IMR-90 (cell line): ENCODE measurements around the gene DDHD1. TPM values are rescaled to one million over a fixed set of nuclear protein-coding genes. Genes with fewer than 3 reads are reported as not detected.
A peak's percentile ranks its signal among the peaks of the same experiment; 100 is the strongest.

Experiments used
- ATAC-seq: fragments of 200-7000 bp; cut with Tn5 transposase; 2 replicates; pipeline ENCODE4 v1.9.1; 2020; ENCODE audit warnings: low read depth, mild to moderate bottlenecking, moderate library complexity
- BruUV-seq: library from RNA; stranded (reverse); fragments of 400-500 nt; replicated peaks from 2 replicates; lab custom pipeline; 2021; lab: Mats Ljungman, UMichigan
- CTCF ChIA-PET: fragments of 300-600 bp; formaldehyde crosslinking; extraction: SDS; loops from one replicate; lab custom pipeline; 2021; ENCODE audit warnings: antibody characterized with exemption; lab: Yijun Ruan, JAX
- POLR2A ChIA-PET: fragments of 300-600 bp; sonication (Branson Sonifier 250); formaldehyde crosslinking; loops from one replicate; lab custom pipeline; 2022; ENCODE audit warnings: antibody characterized with exemption; ENCODE audit not compliant: unreplicated experiment; lab: Charles Lee
- DNase-seq: peaks from one replicate; pipeline ENCODE4 v3.0.0; 2013
- H2AFZ ChIP-seq: replicated peaks from 2 replicates; pipeline ENCODE3; 2013; ENCODE audit warnings: low read length, mild to moderate bottlenecking; ENCODE audit not compliant: poor library complexity
- H2AK5ac ChIP-seq: 2 replicates; pipeline ENCODE4 v1.6.1; 2013; ENCODE audit warnings: low read depth, low read length, inconsistent platforms
- H2AK9ac ChIP-seq: replicated peaks from 2 replicates; pipeline ENCODE3; 2013; ENCODE audit warnings: mild to moderate bottlenecking, low read depth, low read length, moderate library complexity; ENCODE audit not compliant: poor library complexity
- H2BK120ac ChIP-seq: 2 replicates; pipeline ENCODE4 v1.6.1; 2013; ENCODE audit warnings: low read depth, low read length, inconsistent platforms
- H2BK15ac ChIP-seq: 3 replicates; pipeline ENCODE4 v1.6.1; 2013; ENCODE audit warnings: low read depth, low read length, inconsistent platforms
- H2BK20ac ChIP-seq: 2 replicates; pipeline ENCODE4 v1.6.1; 2013; ENCODE audit warnings: low read depth, mild to moderate bottlenecking, inconsistent platforms, low read length, moderate library complexity
- H2BK5ac ChIP-seq: 2 replicates; pipeline ENCODE4 v1.6.1; 2013; ENCODE audit warnings: mild to moderate bottlenecking, low read depth, low read length, inconsistent platforms; ENCODE audit not compliant: poor library complexity, severe bottlenecking
- H3K14ac ChIP-seq: replicated peaks from 2 replicates; pipeline ENCODE4 v1.6.1; 2013; ENCODE audit warnings: low read depth, low read length, inconsistent platforms
- H3K18ac ChIP-seq: 2 replicates; pipeline ENCODE4 v1.6.1; 2013; ENCODE audit warnings: low read depth, low read length, control low read depth
- H3K23ac ChIP-seq: 2 replicates; pipeline ENCODE4 v1.6.1; 2013; ENCODE audit warnings: low read depth, low read length, inconsistent platforms
- H3K27ac ChIP-seq: 2 replicates; pipeline ENCODE4 v1.5.1; 2013; ENCODE audit warnings: mild to moderate bottlenecking, control low read depth, low read length; ENCODE audit not compliant: insufficient read depth
- H3K27me3 ChIP-seq: 2 replicates; pipeline ENCODE4 v1.6.1; 2013; ENCODE audit warnings: low read length; ENCODE audit not compliant: control insufficient read depth, insufficient read depth
- H3K36me3 ChIP-seq: 2 replicates; pipeline ENCODE4 v1.6.1; 2013; ENCODE audit warnings: low read length, mixed read lengths; ENCODE audit not compliant: control insufficient read depth, insufficient read depth
- H3K4ac ChIP-seq: 2 replicates; pipeline ENCODE4 v1.6.1; 2013; ENCODE audit warnings: low read depth, low read length, inconsistent platforms
- H3K4me1 ChIP-seq: 2 replicates; pipeline ENCODE4 v1.6.1; 2013; ENCODE audit warnings: low read length, mixed read lengths; ENCODE audit not compliant: control insufficient read depth, insufficient read depth
- H3K4me2 ChIP-seq: 2 replicates; pipeline ENCODE4 v1.6.1; 2013; ENCODE audit warnings: low read depth, mild to moderate bottlenecking, control low read depth, low read length, moderate library complexity
- H3K4me3 ChIP-seq: 2 replicates; pipeline ENCODE4 v1.5.1; 2013; ENCODE audit warnings: low read depth, mild to moderate bottlenecking, control low read depth, low read length, moderate library complexity; ENCODE audit not compliant: insufficient read depth
- H3K56ac ChIP-seq: 2 replicates; pipeline ENCODE4 v1.6.1; 2013; ENCODE audit warnings: low read length, inconsistent platforms; ENCODE audit not compliant: insufficient read depth; ENCODE audit errors: extremely low read depth
- H3K79me1 ChIP-seq, 2 experiments: 2 replicates each; pipeline ENCODE4 v1.6.1; 2013; ENCODE audit warnings: low read length in 2 of 2, inconsistent platforms in 1 of 2, low read depth in 1 of 2
- H3K9ac ChIP-seq: 2 replicates; pipeline ENCODE4 v1.6.1; 2013; ENCODE audit warnings: low read depth, low read length, control low read depth
- H3K9me1 ChIP-seq: 2 replicates; pipeline ENCODE4 v1.6.1; 2013; ENCODE audit warnings: low read length, inconsistent platforms; ENCODE audit not compliant: insufficient read depth
- H3K9me3 ChIP-seq: 2 replicates; pipeline ENCODE4 v1.6.1; 2013; ENCODE audit warnings: low read length; ENCODE audit not compliant: control insufficient read depth, insufficient read depth
- H4K20me1 ChIP-seq: 2 replicates; pipeline ENCODE4 v1.6.1; 2013; ENCODE audit warnings: low read length, inconsistent platforms; ENCODE audit not compliant: insufficient read depth
- H4K5ac ChIP-seq: 2 replicates; pipeline ENCODE4 v1.6.1; 2013; ENCODE audit warnings: mild to moderate bottlenecking, low read depth, low read length, control low read depth
- H4K8ac ChIP-seq, 2 experiments: 2 replicates each; pipeline ENCODE4 v1.6.1; 2013; ENCODE audit warnings: low read depth in 2 of 2, low read length in 2 of 2, control low read depth in 1 of 2, inconsistent platforms in 1 of 2
- H4K91ac ChIP-seq: 2 replicates; pipeline ENCODE4 v1.6.1; 2013; ENCODE audit warnings: low read depth, low read length, inconsistent platforms; ENCODE audit not compliant: insufficient read depth
- CEBPB ChIP-seq: IDR thresholded peaks from 2 replicates; pipeline ENCODE4 v1.6.1; 2012; ENCODE audit warnings: low read depth, low read length, improper control_type of control experiment
- CTCF ChIP-seq: conservative IDR thresholded peaks from 2 replicates; pipeline ENCODE4 v1.5.1; 2012; ENCODE audit warnings: mild to moderate bottlenecking, low read depth, low read length, improper control_type of control experiment
- FOS ChIP-seq: fragments of 150-350 bp; IDR thresholded peaks from 2 replicates; pipeline ENCODE4 v1.6.1; 2016; ENCODE audit warnings: low read depth, low read length
- MAFK ChIP-seq: IDR thresholded peaks from 2 replicates; pipeline ENCODE4 v1.6.1; 2012; ENCODE audit warnings: low read depth, low read length, improper control_type of control experiment
- NFE2L2 ChIP-seq: fragments of 150-350 bp; IDR thresholded peaks from 2 replicates; pipeline ENCODE4 v1.6.1; 2016; ENCODE audit warnings: low read depth, mild to moderate bottlenecking, low read length
- RCOR1 ChIP-seq: IDR thresholded peaks from 2 replicates; pipeline ENCODE4 v1.6.1; 2012; ENCODE audit warnings: mild to moderate bottlenecking, low read length, improper control_type of control experiment; ENCODE audit not compliant: insufficient replicate concordance
- RFX5 ChIP-seq: IDR thresholded peaks from 2 replicates; pipeline ENCODE4 v1.8.0; 2012; ENCODE audit warnings: low read depth, mild to moderate bottlenecking, low read length, moderate library complexity
- WGBS, 2 experiments: methylation state at CpG; one replicate each; pipeline versions ENCODE4 v1.1.5 to v1.1.7; 2013; ENCODE audit warnings: missing lambda C conversion rate in 2 of 2; ENCODE audit not compliant: insufficient read length in 1 of 2; ENCODE audit errors: extremely low coverage in 2 of 2; 5-methylcytosine and 5-hydroxymethylcytosine counted together
- dilution Hi-C: fragments of 300-500 bp; cut with HindIII; formaldehyde crosslinking; loops from one replicate; pipeline ENCODE4 v1.14.3; 2018; ENCODE audit warnings: low sequenced_read_pairs; ENCODE audit not compliant: unreplicated experiment
- in situ Hi-C: fragments of 300-500 bp; cut with MboI; formaldehyde crosslinking; loops from 3 replicates; pipeline ENCODE4 v1.14.3; 2019; ENCODE audit warnings: low sequenced_read_pairs, inconsistent platforms, mixed read lengths
- intact Hi-C: fragments of 100-400 bp; cut with micrococcal nuclease; formaldehyde crosslinking; loops from 2 replicates; pipeline ENCODE4 v1.10.0; 2022
- polyA plus RNA-seq, 3 experiments: library from polyadenylated mRNA; depleted of rRNA; stranded (reverse); fragments of >200 nt; gene quantifications; 2 replicates each; pipeline ENCODE4 v1.2.3, GENCODE V29; 2012; ENCODE audit warnings: low replicate concordance in 1 of 3
- total RNA-seq: library from RNA; depleted of rRNA; stranded (reverse); fragments of >200 nt; gene quantifications from 2 replicates; pipeline ENCODE4 v1.2.3, GENCODE V29; 2012

The DDHD1 gene
- total and polyA plus RNA-seq, 2 of the 4 experiments (the other 2 are of a cell fraction), result 4.5 to 9.0 TPM

- no peak for ATAC-seq
- H4K91ac ChIP-seq, result no peak overlapping the region
- ChIA-PET POLR2A (no interaction called here), CTCF (no interaction called here)
- no peaks in the 10 kb centered on the region for H3K9me1 ChIP-seq
- H4K8ac ChIP-seq, result no peak overlapping the region
- no peaks in the 10 kb centered on the region for H3K27me3 ChIP-seq
- no peaks in the 10 kb centered on the region for H3K4me1 ChIP-seq
- no TSS peak for BruUV-seq
- no CpG with 5 or more reads among the region's 1 CpG for WGBS, 2 experiments
- no peak overlapping the region for H3K18ac ChIP-seq
- no peak overlapping the region for H3K14ac ChIP-seq
- H3K23ac ChIP-seq, result no peak overlapping the region
- H3K9me3 ChIP-seq, result no peaks in the 10 kb centered on the region
- intact Hi-C loops, result no loop called here
- H2AFZ ChIP-seq, result no peak overlapping the region
- dilution Hi-C loops, result no loop called here
- H4K20me1 ChIP-seq, result no peaks in the 10 kb centered on the region
- DNase-seq, result no peak
- no peak overlapping the region for H2BK120ac ChIP-seq
- in situ Hi-C loops, result no loop called here
- no peak overlapping the region for H3K4me2 ChIP-seq
- H2BK20ac ChIP-seq, result no peak overlapping the region
- no peak for TF ChIP-seq RFX5
- TF ChIP-seq CEBPB, result peak; percentile 47
- no peak for TF ChIP-seq NFE2L2
- no peak for TF ChIP-seq RCOR1
- TF ChIP-seq FOS, result no peak
- no peak for TF ChIP-seq CTCF
- TF ChIP-seq MAFK, result no peak
- H3K27ac ChIP-seq, result no peak overlapping the region
- H4K5ac ChIP-seq, result no peak overlapping the region
- H3K36me3 ChIP-seq, result no peaks in the 10 kb centered on the region
- H3K4ac ChIP-seq, result no peak overlapping the region
- H3K56ac ChIP-seq, result no peak overlapping the region
- no peak overlapping the region for H2AK9ac ChIP-seq
- no peak overlapping the region for H3K4me3 ChIP-seq
- no peak overlapping the region for H2AK5ac ChIP-seq
- H2BK15ac ChIP-seq, result no peak overlapping the region
- H3K9ac ChIP-seq, result no peak overlapping the region
- H3K79me1 ChIP-seq, result no peaks in the 10 kb centered on the region
- H2BK5ac ChIP-seq, result no peak overlapping the region
These were observed 160.8 kb downstream of the DDHD1 start for GRCh38 chr14:52992236-52992870.
